ENCODE data around the gene SPEF1.

SPEF1 gene

DNA sequence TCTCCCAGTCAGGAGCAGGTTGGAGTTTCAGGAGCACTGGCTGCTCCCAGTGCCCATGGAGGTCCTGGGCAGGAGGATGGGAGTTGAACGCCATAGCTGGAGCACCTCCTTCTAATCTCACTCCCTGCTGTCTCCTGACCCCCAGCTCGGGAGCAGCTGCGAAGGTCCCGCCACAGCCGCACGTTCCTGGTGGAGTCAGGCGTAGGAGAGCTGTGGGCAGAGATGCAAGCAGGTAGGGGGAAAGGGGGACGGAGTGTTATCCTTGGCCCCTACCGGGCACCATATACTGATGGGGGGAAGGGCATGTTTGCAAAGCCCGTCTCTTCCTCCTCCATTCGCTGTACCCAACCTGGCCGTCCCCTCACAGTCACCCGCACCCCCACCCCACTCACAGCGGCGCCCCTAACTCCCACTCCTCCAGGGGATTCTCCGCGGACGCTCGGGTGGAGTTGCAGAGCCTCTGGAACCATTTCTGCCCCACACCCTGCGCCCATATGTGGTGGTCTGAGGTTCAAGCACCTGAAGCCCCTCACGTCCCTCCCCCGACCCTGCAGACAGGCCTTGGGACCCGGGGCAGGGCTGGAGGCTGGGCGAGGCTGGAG is 32.1 kb downstream of the SPEF1 start:
- no peak for DNase-seq (ENCODE audit: low read depth in 3 of 3)

DNA sequence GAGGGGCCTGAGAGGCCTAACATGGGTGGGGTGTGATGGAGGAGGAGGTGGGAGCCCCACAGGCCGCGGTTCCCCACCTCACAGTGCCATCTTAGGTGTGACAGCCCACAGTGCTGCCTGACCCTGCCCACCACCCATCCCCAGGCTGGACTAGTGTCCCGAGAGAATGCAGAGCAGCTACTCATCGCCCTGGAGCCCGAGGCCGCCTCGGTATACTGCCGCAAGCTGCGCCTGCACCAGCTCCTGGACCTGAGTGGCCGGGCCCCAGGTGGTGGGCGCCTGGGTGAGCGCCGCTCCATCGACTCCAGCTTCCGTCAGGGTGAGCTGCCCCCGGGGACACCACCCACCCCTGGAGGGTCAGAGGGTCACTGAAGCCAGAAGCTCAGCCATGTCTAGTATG is 33.2 kb downstream of the SPEF1 start:
- no peak for DNase-seq (ENCODE audit: low read depth in 3 of 3)

DNA sequence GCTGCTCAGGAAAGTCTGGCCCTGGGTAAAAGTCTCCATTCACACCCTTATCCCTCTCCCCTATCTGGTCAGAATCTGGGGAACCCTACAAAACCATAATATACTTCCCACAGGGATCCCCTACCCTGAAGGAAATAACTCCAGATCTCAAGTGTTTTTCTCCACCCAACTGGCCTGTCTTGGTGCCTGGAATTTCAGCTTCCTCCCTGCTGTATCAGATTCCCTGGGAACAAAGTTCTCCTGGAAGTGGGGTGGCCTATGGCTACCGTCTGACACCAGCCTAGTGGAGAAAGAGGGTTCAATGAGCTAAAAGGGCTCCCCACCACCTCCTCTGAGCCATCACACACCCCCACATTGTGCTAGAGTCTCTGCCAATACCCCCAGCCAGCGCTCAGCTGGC is 33.8 kb downstream of the SPEF1 start:
- no peak for DNase-seq (ENCODE audit: low read depth in 3 of 3)

DNA sequence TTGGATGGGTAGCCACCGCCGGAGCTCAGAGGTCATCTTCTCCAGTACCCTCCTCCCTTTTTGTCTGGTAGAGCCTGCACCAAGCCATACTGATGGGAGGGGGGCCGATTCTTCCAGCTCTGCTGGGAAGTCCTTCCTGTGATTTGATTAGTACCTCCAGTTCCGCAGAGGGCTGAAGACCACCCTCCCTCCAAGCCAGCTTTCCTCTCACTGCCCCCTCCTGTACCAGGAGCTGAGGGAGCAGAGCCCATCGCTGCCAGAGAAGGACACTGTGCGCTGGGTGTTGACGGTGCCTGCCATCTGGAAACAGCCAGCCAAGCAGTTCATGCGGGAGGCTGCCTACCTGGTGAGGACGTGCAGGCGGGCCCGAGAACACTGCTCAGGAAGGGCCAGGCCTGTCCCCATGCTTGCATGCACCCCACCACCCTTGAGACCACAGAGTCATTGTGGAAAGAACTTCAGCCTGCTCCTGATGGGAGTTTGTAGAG is 35.5 kb downstream of the SPEF1 start:
- no peak for DNase-seq (ENCODE audit: low read depth in 3 of 3)

DNA sequence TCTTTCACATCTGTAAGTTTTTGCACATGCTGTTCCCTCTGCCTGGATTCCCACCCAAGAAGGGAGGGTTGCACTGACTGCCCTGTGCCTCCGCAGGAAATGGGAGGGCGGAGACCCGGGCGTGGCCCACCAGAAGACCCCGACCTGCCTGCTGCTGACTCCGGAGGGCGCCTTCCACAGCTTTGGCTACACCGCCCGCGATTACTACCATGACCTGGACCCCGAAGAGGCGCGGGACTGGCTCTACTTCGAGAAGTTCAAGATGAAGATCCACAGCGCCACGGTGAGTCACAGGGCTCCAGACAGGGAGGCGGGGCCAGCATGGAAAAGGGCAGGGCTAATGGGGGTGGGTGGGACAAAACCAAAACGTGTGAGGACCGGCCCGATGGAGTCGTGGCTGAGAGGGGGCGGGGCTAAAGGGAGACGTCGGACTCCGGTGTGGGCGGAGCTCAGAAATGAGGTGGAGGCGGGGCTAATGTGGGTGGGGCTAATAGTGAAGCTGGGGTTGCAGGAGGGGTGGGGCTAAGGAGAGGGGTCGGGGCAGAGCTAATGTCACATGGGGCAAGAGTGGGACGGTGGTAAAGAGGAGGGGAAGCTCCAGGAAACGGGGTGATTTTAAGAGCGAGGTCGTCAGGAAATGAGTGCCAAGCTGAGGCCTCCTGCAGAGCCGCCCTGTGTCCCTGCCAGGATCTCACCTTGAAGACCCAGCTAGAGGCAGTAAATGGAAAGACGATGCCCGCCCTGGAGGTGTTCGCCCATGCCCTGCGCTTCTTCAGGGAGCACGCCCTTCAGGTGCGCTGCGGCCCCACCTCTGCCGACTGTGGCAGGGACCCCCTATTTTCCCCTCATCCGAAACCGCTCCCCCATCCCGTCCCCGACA is 36.2 kb downstream of the SPEF1 start:
- peak; percentile 55 to 65 (median 63) for DNase-seq (ENCODE audit: low read depth in 3 of 3)

DNA sequence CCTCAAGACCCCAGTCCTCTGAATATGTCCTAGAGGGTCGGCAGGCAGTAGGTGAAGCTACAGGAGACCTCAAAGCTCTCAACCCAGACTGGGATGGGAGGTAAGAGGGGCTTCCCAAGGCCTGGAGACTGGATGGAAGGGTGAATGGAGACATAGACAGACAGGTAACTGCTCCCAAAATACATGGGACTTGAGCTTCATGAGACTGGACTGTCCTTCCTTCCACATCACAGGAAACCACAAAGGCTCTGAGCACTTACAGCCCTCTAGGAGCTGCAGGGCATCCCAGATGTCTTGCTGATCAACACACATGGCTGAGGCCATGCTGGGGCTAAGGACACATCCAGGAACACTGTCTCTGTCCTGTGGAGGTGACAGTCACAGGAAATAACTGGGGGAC is 37.2 kb downstream of the SPEF1 start:
- no peak for DNase-seq (ENCODE audit: low read depth in 3 of 3)

DNA sequence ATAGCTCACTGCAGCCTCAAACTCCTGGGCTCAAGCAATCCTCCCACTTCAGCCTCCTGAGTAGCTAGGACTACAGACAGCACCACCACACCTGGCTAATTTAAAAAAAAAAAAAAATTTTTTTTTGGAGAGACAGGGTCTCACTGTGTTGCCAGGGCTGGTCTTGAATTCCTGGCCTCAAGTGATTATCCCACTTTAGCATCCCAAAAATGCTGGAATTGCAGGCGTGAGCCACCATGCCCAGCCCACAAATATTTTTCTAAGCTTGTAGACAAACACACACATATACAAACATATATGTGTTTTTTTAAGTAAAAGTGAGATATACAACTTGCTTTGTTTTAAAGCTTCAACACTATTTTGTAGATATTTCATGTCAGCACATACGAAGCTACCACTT is 38.0 kb downstream of the SPEF1 start:
- no peak for DNase-seq (ENCODE audit: low read depth in 3 of 3)

DNA sequence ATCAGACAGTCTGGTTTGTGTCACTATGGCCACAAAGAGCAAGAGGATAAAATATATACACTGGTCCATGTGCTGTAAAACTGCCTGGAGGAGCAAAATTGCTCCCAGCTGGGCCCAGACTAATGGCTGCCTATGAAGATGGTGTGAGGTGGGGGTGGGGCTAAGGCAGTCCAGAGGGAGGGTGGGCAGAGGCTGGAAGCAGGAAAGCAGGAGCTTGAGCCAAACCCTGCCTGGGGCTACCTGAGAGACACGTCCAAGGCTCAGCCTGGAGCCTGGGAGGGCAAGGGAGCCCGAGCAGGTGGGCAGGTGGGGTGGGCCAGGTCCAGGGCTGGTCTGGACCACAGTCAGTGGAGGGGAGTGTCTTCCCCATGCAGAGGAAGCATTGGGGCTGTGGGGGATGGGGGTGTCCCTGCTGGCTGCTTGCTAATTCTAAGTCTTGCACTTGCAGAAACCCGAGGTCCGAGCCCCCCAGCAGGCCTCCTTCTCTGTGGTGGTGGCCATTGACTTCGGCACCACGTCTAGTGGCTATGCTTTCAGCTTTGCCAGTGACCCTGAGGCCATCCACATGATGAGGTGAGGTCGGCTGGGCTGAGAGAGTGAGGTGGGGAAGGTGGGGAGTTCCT is 39.3 kb downstream of the SPEF1 start:
- no peak for DNase-seq (ENCODE audit: low read depth in 3 of 3)

DNA sequence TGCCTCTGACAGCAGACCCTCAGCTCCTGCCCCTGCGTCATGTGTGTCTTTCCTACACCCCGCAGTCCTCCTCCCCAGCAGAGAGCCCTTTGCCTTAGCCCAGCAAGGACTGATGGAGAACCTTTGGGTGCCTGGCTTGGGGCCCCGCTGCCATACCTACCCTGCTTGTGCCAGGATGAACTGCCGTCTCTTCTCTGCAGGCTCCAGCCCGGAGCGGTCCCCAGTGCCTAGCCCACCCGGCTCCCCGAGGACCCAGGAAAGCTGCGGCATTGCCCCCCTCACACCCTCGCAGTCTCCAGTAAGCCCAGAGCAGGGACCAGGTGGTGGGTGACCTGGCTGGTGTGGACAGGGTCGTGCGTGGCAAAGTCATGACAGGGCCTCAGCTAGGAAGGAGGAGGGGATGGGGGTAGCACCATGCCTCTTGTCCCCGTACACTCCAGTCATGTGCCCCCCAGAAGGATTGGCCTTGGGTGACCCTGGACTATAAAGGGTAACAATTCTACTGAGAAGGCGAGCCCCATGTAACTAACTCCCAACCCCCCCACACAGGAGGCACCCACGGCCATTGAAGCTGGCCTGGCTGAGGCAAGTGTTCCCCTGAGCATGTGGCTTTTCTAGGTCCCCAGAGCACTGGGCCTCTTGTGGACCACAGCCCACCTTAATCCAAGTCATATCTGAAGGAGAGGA is 40.5 kb downstream of the SPEF1 start:
- DNase-seq (ENCODE audit: low read depth in 3 of 3): no peak

DNA sequence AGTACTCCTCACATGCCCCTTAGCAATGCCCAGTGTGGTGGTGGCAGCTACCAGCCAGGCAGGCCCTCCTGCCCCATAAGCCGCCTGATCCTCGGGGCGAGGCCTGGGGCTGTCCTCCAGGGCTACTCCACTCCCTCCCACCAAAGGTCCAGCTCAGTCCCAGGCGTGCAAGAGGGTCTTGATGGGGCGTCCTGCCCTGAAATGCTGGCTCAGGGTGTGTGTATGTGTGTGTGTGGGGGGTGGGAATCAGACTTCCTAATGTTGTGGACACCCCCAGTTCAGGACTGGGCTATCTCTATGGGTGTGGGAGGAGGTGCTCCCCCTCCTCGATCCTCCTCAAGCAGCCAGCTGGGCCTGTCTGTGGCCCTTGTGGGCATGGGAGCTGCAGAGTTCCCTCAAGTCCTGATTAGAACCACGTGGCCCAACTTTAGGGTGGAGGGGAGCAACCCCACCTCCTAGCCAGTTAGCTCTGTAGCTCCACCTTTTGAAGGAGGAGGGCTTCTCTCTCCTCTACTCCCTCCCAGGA is 41.3 kb downstream of the SPEF1 start:
- DNase-seq (ENCODE audit: low read depth in 3 of 3): no peak

DNA sequence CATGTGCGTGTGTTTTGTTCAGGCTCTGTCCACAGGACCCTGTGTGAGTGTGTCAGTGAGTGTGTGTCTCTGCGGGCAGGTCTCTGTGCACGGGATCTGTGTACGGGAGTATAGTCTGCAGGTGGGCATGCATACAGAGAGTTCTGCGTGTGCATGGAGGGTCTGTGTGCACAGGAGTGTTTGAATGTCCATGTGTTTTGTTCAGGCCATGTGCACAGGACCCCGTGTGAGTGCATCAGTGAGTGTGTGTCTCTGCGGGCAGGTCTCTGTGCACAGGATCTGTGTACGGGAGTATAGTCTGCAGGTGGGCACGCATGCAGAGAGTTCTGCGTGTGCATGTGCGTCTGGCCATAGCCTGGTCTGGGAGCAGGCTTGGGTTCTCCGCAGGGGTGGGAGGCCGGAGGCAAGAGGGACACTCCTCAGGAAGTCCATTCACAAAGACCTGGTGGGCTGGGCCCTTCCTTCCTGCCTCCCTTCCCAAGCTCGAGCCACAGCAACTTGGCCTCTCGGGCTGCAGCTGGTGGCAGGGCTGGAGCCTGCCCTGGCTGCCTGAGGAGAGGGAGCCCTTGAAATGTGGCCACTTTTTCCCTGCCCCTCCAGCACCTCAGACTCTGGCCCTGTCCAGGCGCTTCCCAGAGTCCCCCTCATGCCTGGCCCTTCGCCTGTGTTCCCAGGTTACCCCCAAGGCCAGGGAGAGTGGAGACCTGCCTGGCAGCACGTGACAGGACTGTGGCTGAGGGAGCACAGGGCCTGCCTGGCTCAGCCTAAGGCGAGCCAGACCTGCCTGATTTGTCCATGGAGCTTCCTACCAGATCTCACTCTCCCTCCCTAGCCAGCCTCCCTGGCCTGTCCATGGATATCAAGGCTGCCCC is 42.0 kb downstream of the SPEF1 start:
- DNase-seq (ENCODE audit: low read depth in 3 of 3): no peak

DNA sequence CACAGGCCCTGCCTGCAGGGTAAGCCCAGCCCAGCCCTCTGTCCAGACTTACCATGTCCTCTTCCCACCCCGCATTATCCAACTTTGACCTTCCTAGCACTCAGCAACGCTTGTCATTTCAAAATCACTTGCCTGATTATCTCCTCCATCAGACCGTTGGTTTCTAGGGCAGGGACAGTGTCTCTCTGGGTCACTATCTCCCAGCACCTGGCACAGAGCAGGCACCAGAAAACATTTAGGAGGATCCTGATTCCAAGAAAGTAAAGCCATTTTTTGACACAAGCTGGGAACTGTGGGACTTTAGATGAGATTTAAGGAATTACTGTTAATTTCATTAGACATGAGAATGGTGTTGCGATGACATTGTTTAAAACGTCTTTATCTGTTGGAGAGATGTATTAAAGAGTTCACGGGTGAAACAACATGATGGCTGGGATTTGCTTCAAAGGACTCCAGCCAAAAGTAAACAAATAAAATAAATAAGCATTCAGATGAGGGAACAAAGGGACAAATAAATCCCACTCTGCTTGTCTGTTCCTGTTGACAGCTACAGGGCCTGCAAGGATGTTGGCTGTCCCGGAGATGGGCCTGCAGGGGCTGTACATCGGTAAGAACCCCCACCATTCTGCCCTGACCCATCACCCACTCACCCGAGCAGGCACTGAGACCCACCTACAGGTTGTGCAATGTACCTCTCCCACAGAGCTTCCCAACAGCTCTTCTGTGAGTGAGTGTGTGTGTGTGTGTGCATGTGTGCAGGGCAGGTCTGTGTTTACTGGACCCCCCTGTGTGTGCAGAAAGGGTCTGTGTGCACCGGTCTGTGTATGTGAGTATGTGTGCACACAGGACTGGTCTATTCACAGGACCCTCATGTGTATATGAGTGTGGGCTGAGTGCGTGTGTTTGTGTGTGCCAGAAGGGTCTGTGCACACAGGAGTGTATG is 42.9 kb downstream of the SPEF1 start:
- DNase-seq (ENCODE audit: low read depth in 3 of 3): no peak

DNA sequence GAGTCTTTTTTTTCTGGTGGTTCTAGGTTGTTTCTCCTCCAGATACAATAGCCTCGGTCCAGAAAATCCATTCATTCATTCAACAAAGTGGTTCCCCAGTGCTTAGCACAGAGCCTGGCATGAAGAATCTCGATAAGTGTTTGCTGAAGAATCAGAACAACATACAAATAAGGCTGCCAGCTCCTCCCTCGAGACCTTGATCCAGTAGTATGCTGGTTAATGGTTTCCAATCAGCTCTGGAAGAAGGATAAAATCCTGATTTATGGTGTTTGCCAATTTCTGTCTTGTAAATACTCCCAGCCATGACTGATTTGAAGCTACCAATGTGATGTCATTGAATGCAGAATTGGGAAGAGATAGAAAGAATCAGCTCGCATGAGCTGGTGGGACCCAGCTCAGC is 45.5 kb downstream of the SPEF1 start:
- no peak for DNase-seq (ENCODE audit: low read depth in 3 of 3)

DNA sequence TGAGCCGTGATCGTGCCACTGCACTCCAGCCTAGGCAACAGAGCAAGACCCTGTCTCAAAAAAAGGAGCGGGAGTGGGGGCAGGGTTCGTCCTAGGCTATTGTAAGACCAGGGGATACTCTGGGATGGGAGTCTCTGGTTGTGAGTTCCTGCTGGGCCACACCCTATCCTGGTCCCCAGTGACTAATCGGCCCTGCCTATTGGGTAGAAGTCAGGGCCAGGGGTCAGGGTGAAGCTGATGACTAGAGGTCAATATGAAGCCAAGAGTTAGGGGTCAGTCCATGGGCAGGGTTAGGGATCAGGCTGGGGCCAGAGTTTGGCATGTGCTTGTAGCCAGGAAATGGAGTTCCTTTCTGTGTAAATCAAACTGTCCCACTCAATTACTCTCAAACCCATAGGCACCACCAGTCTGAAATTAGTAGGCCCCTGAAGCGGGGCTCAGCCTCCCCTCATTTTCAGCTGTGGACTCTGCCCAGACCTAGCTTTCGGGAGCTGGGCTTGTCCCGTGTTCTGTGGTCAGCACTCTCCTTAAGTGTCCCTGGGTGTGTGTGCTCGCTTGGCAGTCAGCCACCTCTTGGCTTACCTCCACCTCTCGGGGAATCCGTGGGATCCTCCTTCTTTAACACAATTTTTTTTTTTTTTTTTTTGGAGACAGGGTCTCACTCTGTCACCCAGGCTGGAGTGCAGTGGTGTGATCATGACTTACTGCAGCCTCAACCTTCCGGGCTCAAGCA is 47.0 kb downstream of the SPEF1 start:
- no peak for DNase-seq (ENCODE audit: low read depth in 3 of 3)

DNA sequence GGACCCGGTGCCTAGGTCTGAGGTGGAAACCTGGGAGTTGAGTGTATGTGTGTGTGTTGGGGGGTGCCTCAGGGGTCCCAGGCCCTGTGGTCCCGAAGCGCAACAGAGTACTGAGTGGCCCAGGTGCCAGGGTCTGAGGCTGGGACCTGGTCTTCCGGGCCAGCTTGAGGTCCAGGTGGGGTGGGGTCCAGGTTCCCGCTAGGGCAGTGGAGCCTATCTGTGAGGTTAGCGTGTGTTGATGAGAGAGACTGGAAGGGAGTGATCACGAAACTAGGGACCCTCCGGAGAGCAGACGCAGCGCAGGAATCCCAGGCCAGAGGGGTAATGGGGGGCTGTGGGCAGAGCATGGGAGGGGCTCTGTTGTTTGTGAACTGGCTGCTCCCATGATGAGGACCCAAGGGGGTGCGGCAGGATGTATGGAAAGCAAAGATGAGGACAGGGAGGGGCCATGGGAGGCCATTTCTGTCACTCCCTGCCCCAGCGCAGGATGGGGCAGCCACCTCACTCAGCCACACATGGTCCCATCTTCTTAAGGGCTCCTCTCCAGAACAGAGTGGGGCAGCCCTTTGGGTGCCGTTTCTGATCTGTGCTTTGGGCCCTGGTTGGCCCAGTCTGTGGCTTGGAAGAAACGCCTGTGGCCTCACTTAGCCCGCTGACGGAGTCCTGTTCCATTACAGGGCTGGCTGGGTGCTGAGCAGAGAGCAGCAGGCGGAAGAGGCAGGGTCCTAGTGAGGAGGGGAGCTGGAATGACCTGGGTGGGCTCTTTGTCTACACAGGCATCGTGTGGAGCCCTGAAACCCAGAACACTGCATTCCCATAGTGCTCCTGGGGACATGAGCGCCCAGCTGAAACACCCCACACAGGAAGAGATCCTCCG is 47.9 kb downstream of the SPEF1 start:
- DNase-seq (ENCODE audit: low read depth in 3 of 3): no peak

DNA sequence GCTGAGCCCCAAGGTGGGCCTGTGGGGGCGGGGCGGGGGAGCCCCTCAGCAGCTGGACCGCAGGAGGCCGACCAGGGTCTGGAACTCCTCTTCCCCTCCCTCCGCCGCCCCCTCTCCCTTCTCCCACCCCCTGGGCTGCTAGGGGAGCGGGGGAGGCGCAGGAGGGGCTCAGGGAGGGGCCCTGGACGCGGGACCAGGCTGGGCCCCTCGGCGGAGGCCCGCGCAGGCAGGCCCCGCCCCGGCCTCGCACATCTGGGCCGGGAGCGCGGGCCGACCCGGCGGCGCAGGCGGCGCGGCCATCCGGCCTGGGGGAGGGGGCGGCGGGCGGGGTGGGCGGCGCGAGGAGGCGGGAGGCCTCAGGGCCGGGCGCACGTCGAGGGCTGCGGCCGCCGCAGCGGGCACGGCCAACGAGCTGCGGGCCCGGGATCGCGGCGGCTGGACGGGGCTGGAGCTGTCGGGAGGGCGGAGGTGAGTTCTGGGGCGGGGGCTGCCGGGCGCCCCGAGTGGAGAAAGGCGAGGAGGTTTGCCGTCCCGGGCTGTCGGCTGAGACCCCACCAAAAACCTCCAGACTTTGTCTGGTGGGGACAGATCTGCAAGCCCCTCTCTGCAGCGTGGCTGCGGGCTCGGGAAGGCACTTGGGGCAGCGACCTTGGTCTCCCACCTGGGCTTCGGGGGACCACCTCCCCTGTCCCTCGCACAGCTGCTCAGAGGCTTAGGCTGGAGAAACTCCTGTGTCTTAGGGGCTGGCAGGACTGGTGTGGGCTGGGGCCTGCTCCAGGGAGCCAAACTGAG is 48.7 kb downstream of the SPEF1 start, which contains the start of gene HSPA12B:
Gene HSPA12B (plus strand): TSS at position 359 of the 792 bp plus-strand sequence. CDS start 5,990 bp downstream, outside the sequence.
- no peak for DNase-seq (ENCODE audit: low read depth in 3 of 3)

DNA sequence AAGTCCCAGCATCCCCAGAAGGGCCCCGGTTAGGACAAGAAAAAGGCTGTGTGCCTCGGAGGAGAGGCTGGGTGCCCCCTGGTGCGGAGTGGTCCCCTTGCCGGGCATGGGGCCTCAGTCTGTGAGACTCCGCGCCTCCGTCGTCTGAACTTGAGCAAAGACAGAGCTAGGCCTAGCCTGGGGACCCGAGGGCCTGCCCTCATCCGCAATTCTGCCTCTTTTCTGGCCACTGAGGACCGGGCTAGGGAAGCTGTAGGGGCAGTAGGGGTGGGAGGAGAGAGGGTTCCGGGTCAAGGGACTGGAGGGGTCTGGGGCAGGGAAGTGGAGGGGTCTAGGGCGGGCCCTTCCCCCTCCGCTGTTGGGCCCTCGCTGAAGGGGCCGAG is 49.3 kb downstream of the SPEF1 start:
- DNase-seq (ENCODE audit: low read depth in 3 of 3): no peak
